Left lung (tissue), 10 donors: ENCODE results near the gene SERINC1. TPM values are rescaled to one million over a fixed set of nuclear protein-coding genes. Genes with fewer than 3 reads are reported as not detected.

ENCODE experiments used
- ATAC-seq: fragments of 200-7000 bp; cut with Tn5 transposase; one replicate; pipeline ENCODE4 v1.9.1; 2020; ENCODE audit warnings: moderate library complexity
- DNase-seq, 4 donors: peaks; one replicate each; pipeline ENCODE4 v3.0.0-alpha.2; 2013 to 2020
- H3K27ac ChIP-seq, 2 donors: fragments of 200-600 bp; sonication (generic) in 1 of 2; one replicate each; pipeline versions ENCODE4 v1.5.0 to v1.8.0; 2020 to 2021
- H3K27me3 ChIP-seq, 2 donors: fragments of 200-600 bp; sonication (generic) in 1 of 2; one replicate each; pipeline versions ENCODE4 v1.5.0 to v1.8.0; 2020 to 2021
- H3K36me3 ChIP-seq, 2 donors: fragments of 200-600 bp; sonication (generic) in 1 of 2; one replicate each; pipeline versions ENCODE4 v1.5.0 to v1.8.0; 2020 to 2021
- H3K4me1 ChIP-seq, 2 donors: fragments of 200-600 bp; one replicate each; pipeline ENCODE4 v1.8.0; 2021
- H3K4me3 ChIP-seq, 2 donors: fragments of 200-600 bp; sonication (generic) in 1 of 2; one replicate each; pipeline versions ENCODE4 v1.5.0 to v1.8.0; 2020 to 2021; ENCODE audit warnings: mild to moderate bottlenecking in 1 of 2
- H3K9me3 ChIP-seq, 2 donors: fragments of 200-600 bp; sonication (generic) in 1 of 2; one replicate each; pipeline versions ENCODE4 v1.5.0 to v1.8.0; 2020 to 2021
- CTCF ChIP-seq, 2 donors: fragments of 200-600 bp; sonication (generic) in 1 of 2; IDR thresholded peaks; one replicate each; pipeline versions ENCODE4 v1.5.0 to v1.8.0; 2021; ENCODE audit warnings: antibody characterized with exemption in 2 of 2
- intact Hi-C, 2 donors: fragments of 100-400 bp; cut with DNase I; formaldehyde crosslinking; loops; one replicate each; pipeline versions ENCODE4 v1.11.2 to v1.14.2; 2022
- polyA plus RNA-seq, 6 donors: library from polyadenylated mRNA; unstranded; fragments of 120-200 nt; gene quantifications; one replicate each; pipeline ENCODE4 v1.2.1, GENCODE V29; 2013; ENCODE audit not compliant: insufficient read length in 6 of 6
- total RNA-seq, 2 donors: library from RNA; stranded (reverse); fragmentation: NEBNext Ultra II Directional; extraction: Animal tissue kit (Norgen Biotek cat#: 25700); gene quantifications; one replicate each; pipeline ENCODE4 v1.2.1, GENCODE V29; 2021
- donor health status: DM: no; HTN: yes; CAD: no.
- donor health status: DM: no; HTN: no; CAD: no.

SERINC1 gene
- total and polyA plus RNA-seq, 8 donors: 149 to 190 (median 168) TPM

GRCh38 chr6:122399348-122400120, 72.1 kb downstream of the SERINC1 start, which contains the start of gene HSF2:
TSS of gene HSF2 (plus strand) at chr6:122399652. CDS start at chr6:122399738, 86 bp downstream.
- DNase-seq: peak; percentile 92 to 99 (median 97)
- no peaks in the 10 kb centered on the region for H3K9me3 ChIP-seq
- H3K4me1 ChIP-seq: peaks cover 4 to 18% of the 10 kb centered on the region in 2 donors
- intact Hi-C loops: no loop called here
- peak; percentile 99 for ATAC-seq
- peak within 1 kb of the TSS; percentile 69 to 90 for H3K4me3 ChIP-seq
- no peaks in the 10 kb centered on the region for H3K36me3 ChIP-seq
- H3K27me3 ChIP-seq: no peaks in the 10 kb centered on the region
- peak in 1 of 2 donors; percentile 18 for TF ChIP-seq CTCF (IDR thresholded peaks at IDR 0.05)
- peak within 1 kb of the TSS; percentile 64 to 88 for H3K27ac ChIP-seq

- DNase-seq (no peak), ATAC-seq (no peak)
- intact Hi-C loops: no loop called here
- Histone ChIP-seq H3K9me3 (no peaks in the 10 kb centered on the region), H3K4me1 (peaks cover 4 to 18% of the 10 kb centered on the region in 2 donors), H3K27me3 (no peaks in the 10 kb centered on the region), H3K36me3 (no peaks in the 10 kb centered on the region), H3K4me3 (peak overlapping the region in 1 of 2 donors; percentile 69), H3K27ac (peak overlapping the region; percentile 14 to 60)
- no peak for TF ChIP-seq CTCF (IDR thresholded peaks at IDR 0.05)
These were observed 72.6 kb downstream of the SERINC1 start for GRCh38 chr6:122399055-122399347.

GRCh38 chr6:122394016-122394415, 77.6 kb downstream of the SERINC1 start:
- Histone ChIP-seq H3K4me1 (peaks cover 2 to 3% of the 10 kb centered on the region in 2 donors), H3K4me3 (no peak overlapping the region), H3K27me3 (no peaks in the 10 kb centered on the region), H3K36me3 (no peaks in the 10 kb centered on the region), H3K27ac (no peak overlapping the region), H3K9me3 (no peaks in the 10 kb centered on the region)
- DNase-seq (no peak), ATAC-seq (no peak)
- no peak for TF ChIP-seq CTCF (IDR thresholded peaks at IDR 0.05)
- intact Hi-C loops: no loop called here

GRCh38 chr6:122393351-122393896, 78.2 kb downstream of the SERINC1 start:
- ATAC-seq (no peak), DNase-seq (peak in 1 of 4 donors; percentile 20)
- Histone ChIP-seq H3K27ac (no peak overlapping the region), H3K36me3 (no peaks in the 10 kb centered on the region), H3K4me3 (no peak overlapping the region), H3K4me1 (no peaks in the 10 kb centered on the region), H3K27me3 (no peaks in the 10 kb centered on the region), H3K9me3 (no peaks in the 10 kb centered on the region)
- TF ChIP-seq CTCF (IDR thresholded peaks at IDR 0.05): no peak
- intact Hi-C loops: no loop called here

Other genes with a start within 250 kb of the SERINC1 start
- 10 to 100 TPM; 11.0 TPM for gene HSF2, start 72.2 kb downstream of the SERINC1 start, total RNA-seq
- 10 to 100 TPM; 34.9 to 45.9 (median 40.4) TPM for gene HSF2, start 72.2 kb downstream of the SERINC1 start, polyA plus RNA-seq
- 1 to 10 TPM; 2.2 to 2.3 TPM for gene PKIB, start 138.6 kb upstream of the SERINC1 start, total RNA-seq
- gene PKIB, start 138.6 kb upstream of the SERINC1 start, polyA plus RNA-seq: 1 to 10 TPM; 1.2 to 2.7 (median 2.1) TPM